ENCODE measurements around the gene SEPTIN8.

The SEPTIN8 gene, protein sequence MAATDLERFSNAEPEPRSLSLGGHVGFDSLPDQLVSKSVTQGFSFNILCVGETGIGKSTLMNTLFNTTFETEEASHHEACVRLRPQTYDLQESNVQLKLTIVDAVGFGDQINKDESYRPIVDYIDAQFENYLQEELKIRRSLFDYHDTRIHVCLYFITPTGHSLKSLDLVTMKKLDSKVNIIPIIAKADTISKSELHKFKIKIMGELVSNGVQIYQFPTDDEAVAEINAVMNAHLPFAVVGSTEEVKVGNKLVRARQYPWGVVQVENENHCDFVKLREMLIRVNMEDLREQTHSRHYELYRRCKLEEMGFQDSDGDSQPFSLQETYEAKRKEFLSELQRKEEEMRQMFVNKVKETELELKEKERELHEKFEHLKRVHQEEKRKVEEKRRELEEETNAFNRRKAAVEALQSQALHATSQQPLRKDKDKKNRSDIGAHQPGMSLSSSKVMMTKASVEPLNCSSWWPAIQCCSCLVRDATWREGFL

DNA sequence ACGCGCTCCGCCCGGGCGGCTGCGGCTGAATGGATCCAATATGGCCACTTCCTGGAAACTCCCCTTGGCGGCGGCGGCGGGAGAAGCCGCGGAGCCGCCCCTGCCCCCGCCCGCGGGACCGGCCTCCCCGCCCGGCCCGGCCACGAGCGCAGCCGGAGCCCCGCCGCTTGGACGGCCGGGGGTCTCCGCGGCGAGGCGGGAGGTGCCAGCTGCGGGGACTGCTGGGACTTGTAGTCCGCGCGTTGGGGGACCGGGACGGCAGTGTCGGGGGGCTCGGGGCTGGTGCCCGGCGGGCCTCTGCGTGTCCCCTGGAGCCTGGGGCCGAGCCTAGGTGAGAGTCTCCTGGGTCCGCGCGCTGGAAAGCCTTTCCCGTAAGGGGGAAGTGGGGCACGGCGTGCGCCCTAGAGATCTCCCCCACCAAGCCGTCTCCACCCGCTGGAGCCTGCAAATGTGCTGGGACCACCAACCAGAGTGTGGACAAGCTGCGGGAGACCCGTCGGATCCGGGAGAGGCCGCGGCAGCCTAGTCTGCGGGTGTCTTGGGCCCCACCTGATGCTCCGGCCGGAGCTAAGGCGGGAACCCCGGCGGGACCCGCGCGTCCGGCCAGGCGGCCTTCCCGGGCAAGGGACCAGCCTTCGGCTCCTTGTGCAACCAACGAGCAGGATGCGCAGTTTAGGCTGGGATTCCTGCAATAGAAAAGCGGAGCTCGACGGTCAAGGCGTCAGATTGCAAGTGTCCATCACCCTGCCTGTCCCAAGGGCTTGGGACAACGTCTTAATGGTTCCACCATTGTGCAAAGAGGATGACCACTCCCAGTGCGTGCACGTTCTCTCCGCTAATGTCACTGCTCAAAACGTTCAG lies at the start of gene SEPTIN8:
Gene SEPTIN8, minus strand, starts transcription at position 31 of the 861 bp plus-strand sequence. CDS start 102 bp downstream, outside the sequence.
- peak in 1 of 2 donors; percentile 10 for DNase-seq

DNA sequence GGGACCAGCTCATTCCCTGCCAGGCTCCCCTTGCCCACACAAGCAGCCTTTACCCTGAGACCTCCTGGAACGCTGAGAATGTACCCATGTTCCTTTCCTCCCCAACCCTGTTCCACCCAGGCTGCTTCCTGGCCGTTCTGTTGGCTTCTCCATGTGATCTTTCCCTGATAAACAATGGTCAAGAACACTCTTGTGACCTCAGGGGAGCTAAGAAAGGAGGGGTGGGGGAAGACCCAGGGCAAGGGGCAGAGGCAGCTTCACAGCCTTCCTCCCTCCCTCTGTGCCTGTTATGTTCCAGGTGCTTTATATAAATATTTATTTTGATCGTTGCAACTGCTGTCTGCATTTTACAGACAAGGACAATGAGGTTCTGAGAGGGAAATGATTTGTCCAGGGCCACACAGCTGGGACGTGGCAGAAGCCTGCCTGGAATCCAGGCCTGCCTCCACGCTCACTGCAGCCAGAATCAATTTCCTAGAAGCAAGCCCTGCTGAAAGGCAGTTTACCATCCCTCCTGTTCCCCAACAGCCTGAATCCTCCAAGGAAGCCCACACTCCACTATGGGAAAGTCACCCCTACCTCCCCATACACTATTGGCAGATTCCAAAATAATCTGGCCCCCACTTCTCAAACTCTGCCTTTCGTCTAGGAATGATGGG lies 49.5 kb upstream of the SEPTIN8 start:
- no peak for DNase-seq

DNA sequence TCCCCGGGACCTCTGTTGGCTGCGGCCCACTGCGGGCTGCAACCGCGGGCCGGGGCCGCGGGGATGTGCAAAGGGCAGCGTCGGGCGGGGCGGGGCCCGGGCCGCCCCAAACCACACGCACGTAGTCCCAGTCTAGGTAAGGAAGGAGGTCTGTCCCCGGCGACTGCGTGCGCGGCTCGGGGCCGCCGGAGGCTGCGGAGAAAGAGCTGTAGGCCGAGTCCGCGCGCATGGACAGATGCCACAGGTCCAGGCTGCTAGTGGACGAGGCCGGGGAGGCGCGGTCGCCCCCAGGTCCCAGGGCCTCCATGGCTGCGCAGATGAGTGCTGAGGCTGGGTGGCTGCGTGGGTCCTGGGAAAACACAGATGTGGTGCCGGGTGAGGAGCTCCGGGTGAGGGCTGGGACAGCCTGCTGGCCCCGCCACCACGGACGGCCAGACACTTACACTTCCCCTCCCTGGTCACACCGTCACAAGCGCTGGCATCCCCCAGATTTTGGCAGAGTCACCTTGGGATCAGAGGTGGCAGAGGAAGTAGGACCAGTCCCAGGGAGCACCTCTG lies 48.9 kb upstream of the SEPTIN8 start:
- no peak for DNase-seq

DNA sequence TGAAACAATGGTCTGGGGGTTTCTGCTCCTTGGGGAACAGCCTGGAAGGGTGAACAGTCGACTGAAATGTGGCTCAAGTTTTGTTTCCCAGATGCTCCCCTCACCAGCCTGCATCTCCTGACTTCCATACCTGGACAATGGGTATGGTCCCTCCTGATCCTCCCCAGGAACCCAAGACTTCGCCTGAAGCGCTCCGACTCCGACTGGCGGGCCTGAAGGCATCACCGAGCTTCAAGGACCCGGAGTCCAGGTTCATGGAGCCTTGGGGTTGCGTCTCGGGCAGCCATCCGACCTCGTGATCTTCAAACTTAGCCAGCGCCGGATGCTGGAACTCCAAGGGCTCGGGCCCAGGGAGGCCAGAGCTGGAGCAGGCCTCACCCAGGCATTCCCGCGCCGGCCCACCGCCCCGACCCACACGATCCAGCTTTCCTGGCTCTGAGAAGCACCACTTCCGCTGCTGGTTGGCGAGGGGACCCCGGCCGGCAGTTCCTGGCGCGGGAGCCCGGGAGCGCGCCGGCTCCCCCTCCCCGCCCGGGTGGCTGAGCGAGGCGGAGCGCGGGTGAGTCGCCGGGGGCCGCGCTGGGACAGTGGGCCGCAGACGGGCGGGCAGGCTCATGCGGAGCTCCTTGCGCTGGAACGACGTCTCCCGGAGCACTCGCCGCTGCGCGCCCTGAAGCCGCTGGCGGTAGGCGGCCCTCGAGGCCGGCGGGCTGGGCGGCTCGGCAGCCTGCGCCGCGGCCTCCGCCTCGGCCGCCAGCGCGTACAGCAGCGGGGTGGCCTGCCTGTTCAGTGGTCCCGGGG lies 48.2 kb upstream of the SEPTIN8 start:
- DNase-seq, result no peak

DNA sequence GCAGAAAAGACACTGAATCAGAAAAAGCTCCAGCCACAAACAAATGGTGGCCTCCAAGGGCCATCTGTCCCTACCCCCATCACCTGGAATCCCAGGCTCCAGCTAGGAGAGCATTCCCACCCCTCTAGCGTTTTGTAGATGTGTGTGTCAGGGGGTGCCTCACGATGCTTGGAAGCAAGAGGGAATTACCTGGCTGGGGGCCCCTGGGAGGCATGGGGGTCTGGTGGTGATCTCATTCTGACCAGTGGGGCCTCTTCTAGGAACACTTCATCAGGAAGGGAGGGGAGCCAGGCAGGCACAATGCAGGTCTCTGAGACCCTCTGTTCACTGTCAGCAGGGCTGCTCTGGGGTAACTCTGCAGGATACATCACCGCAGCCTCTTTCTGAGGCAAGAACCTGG lies 47.4 kb upstream of the SEPTIN8 start:
- no peak for DNase-seq

DNA sequence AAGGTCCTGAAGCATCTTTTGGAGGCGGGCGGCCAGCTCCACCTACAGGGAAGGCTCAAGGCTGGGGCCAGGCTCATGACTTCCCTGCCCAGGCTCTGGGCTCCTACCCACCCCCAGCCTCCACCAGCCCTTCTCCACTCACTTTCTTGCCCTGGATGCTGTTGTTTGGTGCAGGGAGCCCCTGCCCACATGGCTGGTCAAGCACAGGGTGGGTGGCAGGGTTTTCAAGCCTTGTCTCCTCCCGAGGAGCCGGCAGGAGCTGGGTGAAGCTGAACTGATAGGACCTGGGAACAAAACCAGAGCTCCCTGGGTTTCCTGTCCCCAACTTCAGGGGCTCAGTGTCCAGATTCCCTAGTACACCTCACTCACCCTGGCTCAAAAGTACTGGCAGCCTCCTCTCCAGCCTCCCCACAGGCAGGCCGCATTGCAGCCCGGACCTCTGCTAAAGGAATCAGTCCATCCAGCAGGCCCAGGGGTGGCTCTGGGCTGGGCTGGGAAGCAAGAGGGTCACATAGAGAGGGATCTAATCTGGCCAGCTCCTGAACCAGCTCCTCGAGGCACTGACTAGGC lies 46.5 kb upstream of the SEPTIN8 start:
- DNase-seq, result no peak

DNA sequence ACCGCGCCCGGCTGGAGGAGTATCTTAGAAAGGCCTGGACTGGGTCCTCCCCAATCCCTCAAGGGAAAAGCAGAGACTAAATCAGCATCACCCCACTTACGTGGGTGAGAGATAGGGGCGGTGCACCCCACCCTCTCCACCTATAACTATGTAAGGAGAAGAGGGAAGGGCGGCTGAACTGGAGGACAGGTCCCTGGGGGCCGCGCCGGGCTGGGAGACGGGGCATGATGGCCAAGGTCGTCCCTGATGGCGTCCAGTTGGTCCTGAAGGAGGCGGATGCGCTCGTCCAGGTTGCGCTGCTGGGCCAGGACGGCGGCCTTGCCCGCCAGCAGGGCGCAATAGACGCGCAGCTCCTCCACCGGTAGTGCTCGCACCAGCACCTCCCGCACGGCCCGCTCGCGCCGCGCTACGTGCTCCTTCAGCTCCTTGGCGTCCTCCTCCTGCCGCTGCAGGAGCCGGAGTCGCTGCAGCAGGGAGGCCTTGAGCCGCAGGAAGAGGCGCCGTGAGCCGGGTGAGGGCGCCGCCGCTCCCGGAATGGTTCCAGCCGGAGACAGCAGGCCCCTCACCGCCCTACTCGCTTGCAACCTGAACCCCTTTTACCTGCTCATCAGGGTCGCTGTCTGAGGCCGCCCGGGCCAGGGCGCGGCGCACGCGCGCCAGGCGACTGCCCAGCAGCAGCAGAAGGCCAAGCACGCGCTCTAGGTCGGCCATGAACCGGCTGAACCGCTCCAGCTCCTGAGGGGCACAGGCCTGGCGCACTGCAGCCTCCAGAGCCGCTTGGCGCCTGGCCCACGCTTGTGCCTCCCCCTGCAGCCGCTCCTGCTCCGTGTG lies 45.8 kb upstream of the SEPTIN8 start:
- DNase-seq, result no peak

DNA sequence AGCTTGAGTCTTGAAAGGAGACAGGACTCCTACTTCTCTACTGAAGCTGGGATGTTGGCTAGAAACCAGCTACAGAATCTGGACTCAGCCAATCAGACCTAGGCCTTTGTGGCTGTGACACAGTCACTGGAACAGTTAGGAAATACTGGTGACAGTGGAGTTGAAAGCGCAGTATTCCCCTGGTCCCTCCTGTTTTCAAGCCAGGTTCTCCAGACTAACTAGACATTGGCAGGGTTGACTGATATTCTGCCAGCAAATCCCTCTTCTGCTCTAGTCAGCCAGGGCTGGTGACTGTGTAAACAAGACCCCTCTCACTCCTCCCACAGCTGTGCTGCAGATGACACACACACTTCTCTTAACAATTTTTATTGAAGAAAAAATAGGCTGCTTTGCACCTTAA lies 44.8 kb upstream of the SEPTIN8 start:
- DNase-seq, result no peak

DNA sequence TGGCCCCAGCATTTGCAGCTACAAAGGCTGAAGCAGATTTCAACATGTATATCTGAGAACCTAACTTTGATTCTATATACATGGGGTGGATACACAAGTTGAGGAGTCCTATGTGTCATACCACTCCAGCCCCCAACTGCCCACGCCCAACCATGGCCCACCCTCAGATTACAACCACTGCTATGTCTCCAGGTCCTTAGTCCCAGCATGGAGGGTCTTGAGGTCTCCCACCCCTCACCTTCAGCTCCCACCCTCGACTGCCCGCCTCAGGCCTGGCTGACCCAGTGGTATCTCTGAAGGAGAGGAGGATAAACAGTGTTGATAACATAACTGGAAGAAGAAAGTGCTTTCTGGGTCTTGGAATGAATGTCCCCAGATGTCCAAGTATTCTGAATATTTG lies 44.3 kb upstream of the SEPTIN8 start:
- no peak for DNase-seq

DNA sequence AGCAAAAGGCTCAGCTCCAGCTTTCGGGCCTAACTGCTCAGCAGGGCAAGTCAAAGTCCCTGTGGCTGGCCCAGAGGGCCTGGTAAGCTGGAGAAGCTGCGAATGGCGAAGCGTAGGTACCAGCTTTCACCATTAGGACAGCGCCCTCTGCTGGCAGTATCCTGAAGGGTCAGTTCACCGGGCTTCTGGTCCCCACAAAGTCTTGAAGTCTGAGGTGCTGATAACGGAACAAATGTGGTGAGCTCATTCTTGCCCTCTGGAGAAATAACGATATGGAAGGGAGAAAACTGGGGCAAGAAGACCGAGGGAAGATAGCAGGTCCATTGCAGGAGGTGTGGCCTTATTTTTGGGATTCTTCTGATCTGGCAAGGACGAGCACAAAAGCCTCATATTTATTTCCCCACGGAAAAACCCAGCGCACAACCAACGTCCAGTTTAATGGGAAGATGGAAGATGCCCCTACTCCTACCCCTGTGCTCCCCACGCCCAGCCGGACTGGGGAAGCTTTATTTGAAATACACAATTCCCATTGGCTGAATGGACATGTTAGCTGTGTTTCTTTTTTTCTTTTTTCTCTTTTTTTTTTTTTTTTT lies 43.2 kb upstream of the SEPTIN8 start:
- DNase-seq, result peak; percentile 61 to 80

DNA sequence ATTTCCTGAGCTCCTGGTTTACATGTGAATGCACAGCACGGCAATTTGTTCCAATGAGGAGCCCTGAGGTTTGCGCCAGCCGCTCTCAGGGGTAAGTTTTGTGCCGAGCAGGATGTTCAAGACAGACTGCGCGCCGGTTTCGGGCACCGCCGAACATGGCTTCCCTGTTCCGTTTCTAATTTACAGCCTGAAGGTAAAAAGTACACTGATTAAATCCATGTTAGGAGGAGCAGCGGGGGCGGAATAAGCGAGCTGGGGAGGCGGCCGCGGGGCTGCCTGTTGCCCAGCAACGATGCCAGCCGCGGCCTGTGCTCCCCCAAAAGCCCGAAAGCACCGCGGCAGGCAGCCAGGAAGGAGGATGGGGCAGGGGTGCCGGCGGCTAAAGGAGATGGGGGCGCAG lies 42.4 kb upstream of the SEPTIN8 start:
- DNase-seq, result no peak

DNA sequence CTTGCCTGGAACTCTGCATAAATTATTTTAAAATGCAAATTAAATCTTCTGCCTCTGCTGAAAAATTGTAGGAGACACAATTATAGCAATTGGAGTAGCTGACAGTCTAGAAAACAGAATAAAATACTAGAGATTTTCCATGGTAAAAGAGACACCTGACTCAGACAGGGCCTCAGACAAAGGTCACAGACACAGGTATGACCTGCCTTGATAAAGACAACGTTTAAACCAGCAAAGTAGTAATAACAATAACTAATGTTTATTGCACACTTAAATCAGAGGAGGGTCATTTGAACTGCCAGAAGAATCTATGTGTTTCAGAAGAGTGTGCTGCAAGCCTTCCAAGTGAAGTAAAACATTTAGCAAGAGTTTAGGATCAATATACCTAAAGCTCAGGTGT lies 40.0 kb upstream of the SEPTIN8 start:
- no peak for DNase-seq

DNA sequence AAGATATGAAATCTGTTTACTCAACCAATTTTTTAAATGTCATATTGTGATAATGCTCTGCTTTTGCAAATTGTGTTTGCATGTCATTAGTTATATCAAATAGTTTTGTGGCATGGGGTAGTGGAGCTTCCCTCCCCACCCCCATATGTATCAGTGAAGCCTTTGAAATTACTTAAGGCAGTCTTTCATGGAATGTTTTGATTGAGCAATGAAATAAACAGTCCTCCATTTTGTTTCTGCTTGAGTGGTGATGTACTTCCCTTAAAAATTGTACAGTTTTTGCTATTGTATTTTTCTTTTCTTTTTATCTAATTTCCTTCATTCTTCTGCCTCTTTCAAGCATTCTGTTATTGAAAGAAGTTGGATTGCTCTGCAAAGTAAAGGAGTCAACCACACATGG lies 39.5 kb upstream of the SEPTIN8 start:
- DNase-seq, result no peak

DNA sequence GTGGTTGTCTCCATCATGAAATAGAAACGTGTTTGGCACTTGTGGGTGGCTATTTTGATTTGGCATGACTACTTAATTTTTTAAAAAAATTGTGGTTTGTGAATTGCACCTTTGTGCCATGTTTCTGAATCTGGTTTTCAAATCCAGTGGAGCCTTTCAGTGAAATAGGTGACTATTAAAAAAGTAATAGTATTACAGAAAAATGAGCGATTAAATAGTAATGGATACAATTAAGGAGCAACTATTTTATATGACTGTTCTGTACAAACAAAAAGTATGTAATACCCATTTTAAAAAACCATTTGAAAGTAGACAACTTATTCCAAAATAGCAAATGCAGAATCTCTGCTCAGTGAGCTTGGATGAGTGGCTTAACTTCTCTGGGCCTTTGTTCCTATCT lies 39.0 kb upstream of the SEPTIN8 start:
- DNase-seq, result no peak

DNA sequence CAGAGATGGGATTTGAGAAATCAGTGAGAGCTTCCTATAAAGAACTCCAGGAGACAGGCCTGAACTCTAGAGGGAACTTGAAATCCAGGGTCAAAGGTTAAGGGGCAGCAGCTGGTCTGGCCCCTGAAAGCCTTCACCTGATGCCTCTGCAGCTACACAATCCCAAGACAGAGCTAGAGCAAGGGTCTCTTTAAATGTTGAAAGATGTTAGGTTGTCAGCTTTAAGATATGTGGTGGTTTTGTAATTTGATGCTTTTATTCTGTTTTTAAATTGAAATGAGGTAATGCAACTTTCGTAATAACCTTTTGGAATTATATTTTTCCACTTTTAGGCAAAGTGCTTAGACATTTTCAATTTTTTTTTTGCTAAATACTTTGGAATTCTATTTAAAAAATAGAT lies 38.4 kb upstream of the SEPTIN8 start:
- no peak for DNase-seq

DNA sequence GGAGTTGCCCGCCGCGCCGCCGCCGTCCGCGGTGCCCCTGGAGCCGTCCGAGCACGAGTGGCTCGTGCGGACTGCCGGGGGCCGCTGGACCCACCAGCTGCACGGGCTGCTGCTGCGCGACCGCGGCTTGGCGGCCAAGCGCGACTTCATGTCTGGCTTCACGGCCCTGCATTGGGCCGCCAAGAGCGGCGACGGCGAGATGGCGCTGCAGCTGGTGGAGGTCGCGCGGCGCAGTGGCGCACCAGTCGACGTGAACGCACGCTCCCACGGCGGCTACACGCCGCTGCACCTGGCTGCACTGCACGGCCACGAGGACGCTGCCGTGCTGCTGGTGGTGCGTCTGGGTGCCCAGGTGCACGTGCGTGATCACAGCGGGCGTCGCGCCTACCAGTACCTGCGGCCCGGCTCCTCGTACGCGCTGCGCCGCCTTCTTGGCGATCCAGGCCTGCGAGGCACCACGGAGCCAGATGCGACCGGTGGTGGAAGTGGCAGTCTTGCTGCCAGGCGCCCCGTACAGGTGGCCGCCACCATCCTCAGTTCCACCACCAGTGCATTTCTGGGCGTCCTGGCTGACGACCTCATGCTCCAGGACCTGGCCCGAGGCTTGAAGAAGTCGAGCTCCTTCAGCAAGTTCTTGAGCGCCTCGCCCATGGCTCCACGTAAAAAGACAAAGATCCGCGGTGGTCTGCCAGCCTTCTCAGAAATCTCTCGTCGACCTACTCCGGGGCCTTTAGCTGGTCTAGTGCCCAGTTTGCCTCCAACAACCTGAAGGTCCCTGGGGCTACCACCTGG lies 37.7 kb upstream of the SEPTIN8 start:
- DNase-seq, result no peak

DNA sequence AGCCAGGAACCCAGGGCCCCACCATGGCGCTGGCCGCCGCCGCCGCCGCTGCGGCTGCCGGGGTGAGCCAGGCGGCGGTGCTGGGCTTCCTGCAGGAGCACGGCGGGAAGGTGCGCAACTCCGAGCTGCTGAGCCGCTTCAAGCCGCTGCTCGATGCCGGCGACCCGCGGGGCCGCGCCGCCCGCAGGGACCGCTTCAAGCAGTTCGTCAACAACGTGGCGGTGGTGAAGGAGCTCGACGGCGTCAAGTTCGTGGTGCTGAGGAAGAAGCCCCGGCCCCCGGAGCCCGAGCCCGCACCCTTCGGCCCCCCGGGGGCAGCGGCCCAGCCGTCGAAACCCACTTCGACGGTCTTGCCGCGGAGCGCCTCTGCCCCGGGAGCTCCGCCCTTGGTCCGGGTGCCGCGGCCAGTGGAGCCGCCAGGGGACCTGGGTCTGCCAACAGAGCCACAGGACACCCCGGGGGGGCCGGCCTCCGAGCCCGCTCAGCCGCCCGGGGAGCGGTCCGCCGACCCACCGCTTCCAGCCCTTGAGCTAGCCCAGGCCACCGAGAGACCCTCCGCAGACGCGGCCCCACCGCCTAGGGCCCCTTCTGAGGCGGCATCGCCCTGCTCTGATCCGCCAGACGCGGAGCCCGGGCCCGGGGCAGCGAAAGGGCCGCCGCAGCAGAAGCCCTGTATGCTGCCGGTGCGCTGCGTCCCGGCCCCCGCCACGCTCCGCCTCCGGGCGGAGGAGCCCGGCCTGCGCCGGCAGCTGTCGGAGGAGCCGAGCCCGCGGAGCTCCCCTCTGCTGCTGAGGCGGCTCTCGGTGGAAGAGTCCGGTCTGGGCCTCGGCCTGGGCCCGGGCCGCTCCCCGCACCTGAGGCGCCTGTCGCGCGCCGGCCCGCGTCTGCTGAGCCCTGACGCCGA lies 36.8 kb upstream of the SEPTIN8 start:
- DNase-seq, result no peak

DNA sequence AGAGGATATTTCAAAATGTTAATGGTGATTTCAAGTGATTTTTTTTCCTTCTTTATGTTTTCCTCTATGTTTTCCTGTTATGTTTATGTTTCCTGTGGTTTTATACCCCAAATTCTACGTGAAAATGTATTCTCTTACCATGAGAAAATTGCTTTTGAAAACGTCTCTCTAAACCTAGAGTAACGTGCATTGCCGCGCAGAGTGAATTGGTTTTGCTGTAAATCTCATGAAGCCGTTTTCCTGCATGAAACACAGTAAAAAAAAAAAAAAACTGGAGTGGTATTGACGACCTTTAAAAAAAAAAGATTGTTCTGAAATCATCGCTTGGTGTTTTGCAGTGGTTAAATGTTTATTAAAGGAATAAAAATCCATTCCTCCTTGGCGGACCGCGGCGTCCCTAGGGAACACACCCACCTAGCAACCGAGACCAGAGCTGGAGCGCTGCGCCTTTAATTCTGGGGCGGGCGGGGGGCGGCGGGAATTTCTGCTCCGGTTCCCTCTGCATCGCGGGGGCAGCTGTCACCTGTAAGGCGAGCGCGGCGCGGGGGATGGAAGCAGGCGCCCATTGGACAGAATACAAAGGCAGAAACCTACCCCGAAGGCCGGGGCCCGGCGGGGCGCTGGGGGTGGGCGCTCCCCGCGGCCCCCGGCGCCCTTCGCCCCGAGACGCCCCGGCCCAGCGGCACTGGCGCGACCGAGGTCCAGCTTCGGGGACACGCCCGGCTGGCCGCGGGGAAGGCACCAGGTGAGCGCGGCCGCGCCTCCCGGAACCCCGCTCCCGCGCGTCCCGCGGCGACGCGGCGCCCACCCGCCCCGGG lies 36.0 kb upstream of the SEPTIN8 start, which contains the start of gene SOWAHA:
Gene SOWAHA, plus strand, starts transcription at position 522 of the 818 bp plus-strand sequence. CDS start 320 bp downstream, outside the sequence.
- no peak for DNase-seq

Data from bone marrow (tissue), 2 donors.